Middle frontal gyrus (tissue), 1 donor: ENCODE measurements around the gene CATSPER2.
"Not testable (repeated sequence)": the region's sequence is repeated elsewhere in the genome, so short reads cannot be mapped to it uniquely, and the experiment has no call there.

Source experiments
- DNase-seq: peaks from one replicate; pipeline ENCODE4 v3.0.0-alpha.2; 2015; ENCODE audit warnings: low spot score; ENCODE audit errors: extremely low spot score

CATSPER2 gene

DNA sequence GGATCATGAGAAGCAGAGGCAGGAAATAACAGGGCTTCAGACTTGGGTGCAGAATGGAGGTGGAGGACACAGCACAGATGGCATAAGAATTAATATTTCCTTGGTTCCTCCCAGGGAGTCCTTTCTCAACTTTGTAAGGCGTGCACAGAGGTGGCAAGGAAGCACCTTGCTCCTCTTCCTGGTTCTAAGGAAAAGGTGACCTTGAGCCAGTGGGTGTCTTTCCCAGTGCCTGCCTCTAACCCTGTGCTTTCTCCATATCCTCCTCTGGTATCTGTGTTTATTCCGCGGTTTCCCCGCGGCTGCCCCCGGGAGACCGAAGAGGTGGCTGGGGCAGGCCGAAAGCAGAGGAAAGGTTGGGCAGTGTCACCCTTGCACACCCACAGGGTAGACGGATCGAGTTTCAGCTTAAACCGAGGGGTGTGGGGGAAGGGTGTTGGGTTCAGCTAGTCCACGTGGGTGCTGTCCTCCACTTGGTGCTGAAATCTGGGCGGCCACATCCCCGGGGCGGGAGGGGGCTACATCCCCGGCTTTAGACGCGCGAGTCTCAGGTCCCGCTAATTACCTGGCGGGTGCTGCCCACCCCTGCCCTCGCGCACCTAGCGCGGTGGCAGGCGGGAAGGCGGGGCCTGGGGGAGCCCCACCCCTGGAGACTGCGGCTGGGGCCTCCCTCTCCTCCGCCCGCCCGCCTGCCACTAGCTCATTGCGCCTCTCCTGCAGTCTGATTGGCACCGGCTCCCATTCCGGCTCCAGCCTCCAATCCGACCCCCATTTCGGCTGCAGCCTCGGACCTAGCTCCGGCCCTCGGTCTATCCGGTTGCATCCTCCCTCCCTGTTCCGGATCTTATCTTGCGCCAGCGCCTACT lies 55.1 kb downstream of the CATSPER2 start, which contains the start of gene CKMT1B:
TSS of gene CKMT1B (plus strand) at position 700 of the 863 bp plus-strand sequence. CDS start 192 bp downstream, outside the sequence.
- DNase-seq = not testable (repeated sequence)

DNA sequence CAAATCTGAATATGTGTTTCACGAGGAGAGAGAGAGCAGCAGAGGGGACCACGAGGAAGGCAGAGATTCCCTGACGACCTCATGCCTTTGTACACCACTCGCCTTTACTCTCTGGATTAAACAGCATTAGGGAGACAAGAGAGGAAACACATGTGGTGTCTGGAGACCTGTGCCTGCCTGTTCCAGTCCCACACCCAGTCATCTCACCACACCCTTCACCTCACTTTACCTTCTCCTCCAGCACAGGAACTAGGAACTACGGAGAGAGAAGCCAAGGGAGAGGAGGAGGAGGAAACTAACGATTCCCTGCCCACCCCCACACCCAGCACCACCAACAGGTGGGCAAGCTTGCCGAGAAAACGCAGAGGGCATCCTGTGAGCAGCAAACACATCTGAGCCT lies 55.8 kb downstream of the CATSPER2 start:
- not testable (repeated sequence) for DNase-seq

DNA sequence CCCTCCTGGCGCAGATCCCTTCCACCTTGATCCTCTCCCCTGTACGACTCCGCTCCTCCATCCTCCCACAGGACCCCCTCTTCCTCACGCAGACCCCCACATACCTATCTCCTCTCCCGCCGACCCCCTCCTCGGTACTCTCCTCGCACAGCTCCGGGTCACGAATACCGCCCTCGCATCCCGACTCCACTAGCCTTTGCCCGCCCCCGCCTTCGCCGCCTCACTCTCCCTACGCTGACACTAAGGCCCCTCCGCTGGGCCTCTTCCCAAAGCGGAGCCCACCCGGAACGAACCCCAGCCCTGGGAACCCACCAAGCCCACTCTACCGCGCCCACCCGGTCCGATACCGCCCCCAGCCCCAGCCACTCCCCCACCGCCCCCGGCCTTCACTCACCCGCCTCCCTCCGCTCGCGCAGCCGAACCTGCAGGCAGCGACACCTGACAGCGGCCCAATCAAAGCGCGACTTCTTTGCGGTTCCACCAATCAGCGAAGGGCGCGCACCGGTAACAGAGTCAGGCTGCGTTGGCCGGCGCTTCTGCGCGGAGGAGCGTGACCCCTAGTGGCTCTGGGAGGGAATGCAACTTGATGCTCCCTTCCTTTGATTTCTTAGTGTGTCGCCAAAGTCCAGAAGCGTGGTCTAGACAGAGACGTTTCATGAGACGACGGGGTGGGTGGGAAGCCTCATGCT lies 58.7 kb downstream of the CATSPER2 start, which contains the start of gene PPIP5K1:
TSS of gene PPIP5K1 (minus strand) at position 431 of the 689 bp plus-strand sequence. CDS start 5,704 bp downstream, outside the sequence.
- DNase-seq = not testable (repeated sequence)
